Right hindlimb (tissue), 1 donor: ENCODE data around the gene GRIA3.

Source experiments
- DNase-seq: peaks from one replicate; pipeline ENCODE4 v3.0.0-alpha.2; 2018

Gene GRIA3

GRCh38 chrX:123201720-123202119, 17.6 kb downstream of the GRIA3 start:
- DNase-seq, result no peak

DNA sequence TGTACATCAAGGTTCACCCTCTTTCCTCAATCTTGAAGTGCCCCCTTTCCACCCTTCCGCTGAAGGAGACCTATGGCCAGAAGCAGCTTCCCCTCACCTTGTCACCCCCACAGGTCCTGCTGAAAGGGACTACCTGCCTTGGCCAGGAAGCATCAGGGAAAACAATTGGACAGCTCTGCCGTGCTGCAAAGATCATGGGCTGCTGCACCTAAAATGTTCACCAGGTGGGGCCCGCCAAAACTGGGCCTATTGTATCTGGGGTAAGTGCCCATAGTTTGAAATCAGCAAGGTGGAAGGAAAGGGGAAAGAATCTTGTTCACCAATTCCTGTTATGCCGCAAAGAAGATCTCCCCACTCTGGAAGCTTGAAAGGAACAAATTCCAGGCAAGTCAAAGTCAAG, 18.4 kb downstream of the GRIA3 start:
- DNase-seq, result no peak

GRCh38 chrX:123203772-123204171, 19.7 kb downstream of the GRIA3 start:
- DNase-seq, result no peak

DNA sequence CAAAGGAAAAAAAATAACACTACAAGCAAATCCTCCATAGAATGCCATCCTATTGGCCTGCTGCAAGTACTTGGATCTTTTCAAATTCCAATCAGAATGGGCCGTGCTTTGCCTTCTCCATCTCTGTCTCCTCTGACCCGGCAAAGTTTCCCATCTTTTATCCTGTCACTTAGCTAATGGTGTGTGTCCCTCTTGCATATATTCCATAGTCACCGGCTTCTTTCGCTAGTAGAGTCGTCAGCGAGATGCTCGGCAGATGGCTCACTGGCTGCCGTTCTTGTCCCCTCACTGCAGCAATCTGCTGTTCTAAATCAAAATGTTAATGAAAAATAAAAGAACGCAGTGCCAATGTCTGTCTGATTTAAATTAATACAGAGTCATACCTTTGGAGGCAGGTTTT, 22.1 kb downstream of the GRIA3 start:
- no peak for DNase-seq

DNA sequence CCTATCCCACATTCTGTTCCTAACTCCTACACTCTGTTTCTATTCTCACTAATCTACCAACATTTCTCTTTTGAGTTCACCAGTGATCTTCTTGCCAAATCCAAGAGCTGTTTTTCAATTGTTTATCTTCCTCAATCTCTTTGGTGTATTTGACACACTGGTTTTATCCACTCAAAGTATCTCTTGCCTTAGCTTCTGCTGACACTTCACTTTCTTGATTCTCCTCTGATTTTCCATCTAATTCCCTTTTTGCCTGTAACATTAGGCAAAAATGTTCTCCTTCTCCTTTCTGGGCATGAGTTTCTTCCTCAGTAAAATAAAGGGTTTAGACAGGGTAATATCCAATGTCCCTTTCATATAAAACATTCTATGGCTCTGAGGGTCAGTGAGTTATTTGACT, 26.2 kb downstream of the GRIA3 start:
- no peak for DNase-seq

DNA sequence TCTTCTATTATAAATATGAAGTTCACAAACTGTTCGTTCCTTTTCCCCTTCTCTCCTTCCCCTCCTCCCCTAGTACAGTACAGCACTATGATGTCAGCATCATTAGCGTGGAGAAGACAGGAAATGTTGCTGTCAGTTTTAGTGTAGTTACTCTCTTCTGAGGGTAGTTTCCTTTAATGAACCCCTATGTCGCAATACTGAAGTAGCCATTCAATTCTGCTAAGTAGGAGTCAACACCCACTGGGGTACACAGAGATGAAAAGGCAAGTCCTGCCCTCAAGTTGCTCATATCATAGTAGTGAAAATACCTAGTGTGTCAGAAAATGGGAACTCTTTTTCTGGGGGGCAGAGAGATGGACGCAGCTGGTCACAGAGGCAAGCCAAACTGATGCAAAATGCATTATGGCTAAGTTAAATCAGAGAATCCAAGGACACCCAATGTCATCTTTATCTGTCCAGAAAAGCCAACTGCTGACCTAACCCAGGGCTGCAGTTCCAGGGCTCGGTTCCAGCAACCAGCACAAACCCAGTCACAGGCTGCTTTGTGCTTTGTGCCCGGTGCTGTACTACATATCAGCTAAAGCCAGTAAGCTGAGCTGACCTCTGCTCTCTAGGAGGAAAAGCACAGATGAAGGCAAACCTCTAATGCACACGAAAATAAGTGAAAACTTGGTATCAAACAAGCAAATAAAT, 31.5 kb downstream of the GRIA3 start:
- DNase-seq, result no peak

DNA sequence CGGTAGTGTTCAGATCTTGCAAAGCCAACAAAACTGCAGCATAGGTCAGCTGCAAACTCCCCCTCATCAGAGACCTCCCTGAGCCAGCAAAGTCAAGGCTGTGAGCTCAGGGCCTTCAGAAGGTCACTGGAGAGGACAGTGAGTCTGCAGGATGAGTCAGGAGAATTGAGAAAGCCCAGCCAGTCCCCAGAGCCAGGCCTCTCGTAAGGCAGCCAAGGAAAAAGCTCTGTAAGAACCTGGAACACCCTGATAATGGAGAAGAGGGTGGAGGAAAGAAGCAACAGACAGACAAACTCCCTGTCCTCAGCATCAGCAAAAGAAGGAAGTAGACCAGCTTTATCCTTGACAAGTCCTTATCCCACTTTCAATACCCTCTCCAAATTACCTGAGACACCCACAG, 33.0 kb downstream of the GRIA3 start:
- DNase-seq, result no peak

DNA sequence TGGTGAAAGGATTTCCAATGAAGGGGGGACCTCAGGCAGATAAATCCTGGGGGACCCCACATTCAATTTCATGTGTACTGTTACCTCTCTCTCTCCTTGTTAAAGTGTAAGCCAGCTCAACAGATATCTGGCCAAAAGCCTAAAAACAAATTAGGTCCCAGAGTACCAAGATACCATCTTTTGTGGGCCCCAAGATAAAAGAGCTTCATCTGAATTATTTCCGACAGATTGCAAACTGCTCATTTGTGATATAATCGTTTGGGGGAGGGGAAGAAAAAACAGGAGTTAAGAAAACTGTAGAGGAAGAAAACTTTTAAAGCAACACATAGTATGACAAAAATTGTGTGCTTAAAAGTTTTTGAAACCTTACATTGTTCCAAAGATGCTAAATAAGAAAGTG, 33.6 kb downstream of the GRIA3 start:
- DNase-seq, result no peak

DNA sequence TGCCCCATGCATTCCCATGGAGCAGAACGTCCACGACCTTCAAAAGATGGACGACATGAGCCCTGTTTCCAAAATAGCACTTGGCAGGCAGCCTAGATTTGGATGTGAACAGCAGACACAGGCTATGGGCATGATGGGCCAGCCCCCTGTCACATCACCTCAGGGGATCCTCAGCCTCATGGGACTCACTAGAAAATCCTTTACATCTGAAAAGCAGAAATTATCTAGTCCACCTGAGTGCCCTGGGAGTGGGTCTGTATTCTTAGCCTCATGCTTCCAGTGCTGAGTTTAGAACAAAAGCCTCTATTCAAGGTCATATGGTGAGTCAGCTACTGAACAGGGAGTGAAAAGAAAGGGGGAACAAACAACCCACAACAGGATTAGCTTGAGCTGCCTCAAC, 35.8 kb downstream of the GRIA3 start:
- DNase-seq, result no peak

DNA sequence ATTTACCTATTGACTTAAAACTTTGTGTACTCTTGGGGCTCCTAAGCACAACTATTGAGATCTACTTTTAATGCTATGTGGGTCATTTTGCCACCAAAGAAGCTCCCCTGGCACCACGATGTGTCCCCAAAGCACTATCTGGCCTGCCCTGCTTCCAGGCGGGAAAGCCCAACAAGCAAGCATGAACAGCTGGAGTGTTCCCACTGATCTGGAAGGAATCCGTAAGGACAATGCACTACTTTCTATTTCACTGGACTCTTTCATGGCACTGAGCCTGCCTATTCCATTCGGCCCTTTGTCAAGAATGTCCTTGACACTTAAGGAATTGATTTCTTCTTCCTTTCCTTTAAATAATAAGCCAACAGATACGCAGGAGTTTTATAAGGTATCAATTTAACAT, 38.8 kb downstream of the GRIA3 start:
- no peak for DNase-seq

- no peak for DNase-seq
Observed at GRCh38 chrX:123223409-123223808, 39.3 kb downstream of the GRIA3 start.

- DNase-seq, result no peak
Observed at GRCh38 chrX:123223859-123224258, 39.8 kb downstream of the GRIA3 start.

- DNase-seq, result no peak
Observed at GRCh38 chrX:123230798-123231197, 46.7 kb downstream of the GRIA3 start.

- peak; percentile 37 for DNase-seq
Observed at GRCh38 chrX:123236859-123237258, 52.8 kb downstream of the GRIA3 start.

DNA sequence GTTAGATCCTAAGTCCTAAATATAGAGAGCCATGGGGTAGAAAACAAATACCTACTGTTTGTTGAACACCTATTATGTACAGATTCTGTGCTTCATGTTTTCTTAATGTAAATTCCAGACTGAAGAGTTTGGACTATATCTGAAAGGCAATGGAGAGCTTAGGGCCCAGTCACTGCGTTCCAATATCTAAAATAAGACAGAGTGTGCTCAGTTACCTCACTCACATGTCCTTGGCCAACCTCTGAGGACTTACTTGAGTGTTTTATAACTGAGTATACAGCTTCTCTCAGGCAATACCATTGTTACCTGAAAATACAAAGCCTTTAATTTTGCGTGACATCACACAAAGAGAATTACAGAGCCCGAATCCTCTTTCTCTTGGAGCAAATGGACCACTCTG, 53.2 kb downstream of the GRIA3 start:
- DNase-seq, result no peak

- DNase-seq, result no peak
Observed at GRCh38 chrX:123254457-123254856, 70.4 kb downstream of the GRIA3 start.

- no peak for DNase-seq
Observed at GRCh38 chrX:123256378-123256777, 72.3 kb downstream of the GRIA3 start.

DNA sequence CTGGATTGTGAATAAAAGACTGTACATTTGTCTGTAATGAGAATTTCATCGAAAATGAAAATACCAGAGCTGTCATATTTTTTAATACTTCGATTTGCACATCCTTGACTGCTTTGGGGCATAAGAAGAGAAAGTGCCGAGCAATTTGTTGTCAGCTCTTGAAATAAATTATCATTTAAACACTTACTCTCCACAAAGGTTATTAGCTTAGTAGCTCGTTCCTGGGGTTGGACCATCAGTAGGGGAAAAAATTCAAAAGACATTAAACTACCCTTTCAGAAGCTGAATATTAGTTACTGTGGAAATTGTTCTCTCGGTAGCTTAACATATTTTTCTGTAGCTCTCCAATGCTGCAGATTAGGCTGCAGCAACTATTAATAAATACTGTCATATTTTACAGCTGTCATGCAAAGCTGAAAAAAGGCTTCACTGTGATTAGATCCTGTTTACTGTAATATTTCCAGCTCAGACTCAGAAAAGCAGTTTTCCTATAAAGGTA, 76.9 kb downstream of the GRIA3 start:
- no peak for DNase-seq

DNA sequence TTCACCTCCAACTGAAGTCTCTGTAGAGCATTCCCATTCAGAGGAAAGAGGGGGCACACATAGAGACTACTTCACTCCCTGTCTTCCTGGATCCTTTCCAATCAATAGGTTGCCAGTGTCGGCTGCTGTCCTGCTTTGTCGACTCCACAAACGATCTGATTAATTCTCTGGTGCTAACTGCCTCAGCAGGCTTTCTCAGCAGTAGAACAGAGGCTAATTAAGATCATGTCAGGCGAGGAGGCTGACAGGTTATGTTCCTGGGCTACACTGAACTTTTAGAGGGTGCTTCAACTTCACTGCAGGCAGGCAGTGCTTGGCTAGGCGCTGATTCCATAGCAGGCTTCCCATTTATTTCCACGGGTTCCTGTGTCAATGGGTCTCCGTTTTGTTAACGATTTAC, 79.2 kb downstream of the GRIA3 start:
- DNase-seq, result no peak

GRCh38 chrX:123263747-123264146, 79.7 kb downstream of the GRIA3 start:
- DNase-seq, result no peak

DNA sequence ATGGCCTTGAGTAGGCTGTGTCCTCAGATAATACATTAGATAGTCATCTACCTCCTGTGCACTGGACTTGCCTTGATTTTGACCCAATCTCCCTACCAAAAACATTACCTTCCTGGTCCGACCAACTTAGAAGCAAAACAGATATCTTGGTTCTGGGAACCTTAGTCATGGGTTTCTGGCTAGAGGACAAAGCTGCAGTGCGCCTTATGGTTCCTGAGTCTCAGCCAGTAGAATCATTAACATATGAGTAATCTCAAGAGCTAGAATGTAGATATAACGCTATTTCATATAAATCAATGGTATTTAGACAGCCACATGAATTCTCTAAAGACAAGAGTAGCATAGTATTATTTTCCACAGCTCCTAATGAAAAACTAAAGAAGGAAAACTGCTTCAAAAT, 83.1 kb downstream of the GRIA3 start:
- DNase-seq, result no peak

DNA sequence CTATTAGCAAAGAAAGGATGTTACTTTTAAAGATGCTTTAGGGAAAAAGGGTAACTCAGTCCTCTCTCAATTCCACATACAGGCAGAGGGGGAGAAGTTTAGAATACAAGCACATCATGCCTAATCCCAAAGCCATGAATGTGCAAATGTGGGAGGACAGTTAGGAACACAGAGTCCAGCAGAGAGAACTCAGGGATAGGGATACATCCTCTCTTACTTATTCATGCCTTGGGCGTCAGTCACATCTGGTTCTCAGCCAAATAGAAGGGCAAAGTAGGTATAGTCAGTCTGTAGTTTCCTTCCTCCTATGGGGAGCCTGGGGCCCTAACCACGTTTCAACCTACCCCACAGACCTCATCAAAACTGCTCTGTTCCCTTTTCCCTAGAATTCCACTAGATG, 87.8 kb downstream of the GRIA3 start:
- no peak for DNase-seq

GRCh38 chrX:123272630-123273029, 88.6 kb downstream of the GRIA3 start:
- DNase-seq, result no peak

DNA sequence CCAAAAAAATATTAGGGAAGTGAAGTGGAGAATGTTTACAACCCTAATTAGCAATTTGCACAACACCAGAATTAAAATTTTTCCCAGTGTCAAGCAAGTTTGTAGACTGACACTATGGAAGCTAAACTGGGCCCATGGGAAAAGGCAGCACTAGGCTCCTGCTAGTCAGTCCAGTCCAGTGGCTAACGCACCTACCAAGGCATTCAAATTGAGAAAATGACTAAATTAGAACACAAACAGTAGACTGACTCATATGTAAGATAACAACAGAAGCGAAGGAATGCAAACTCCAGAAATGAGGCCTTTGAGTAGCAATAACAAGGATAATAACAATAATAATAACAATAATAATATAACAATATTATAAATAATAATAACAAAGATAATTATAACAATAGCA, 90.7 kb downstream of the GRIA3 start:
- no peak for DNase-seq

DNA sequence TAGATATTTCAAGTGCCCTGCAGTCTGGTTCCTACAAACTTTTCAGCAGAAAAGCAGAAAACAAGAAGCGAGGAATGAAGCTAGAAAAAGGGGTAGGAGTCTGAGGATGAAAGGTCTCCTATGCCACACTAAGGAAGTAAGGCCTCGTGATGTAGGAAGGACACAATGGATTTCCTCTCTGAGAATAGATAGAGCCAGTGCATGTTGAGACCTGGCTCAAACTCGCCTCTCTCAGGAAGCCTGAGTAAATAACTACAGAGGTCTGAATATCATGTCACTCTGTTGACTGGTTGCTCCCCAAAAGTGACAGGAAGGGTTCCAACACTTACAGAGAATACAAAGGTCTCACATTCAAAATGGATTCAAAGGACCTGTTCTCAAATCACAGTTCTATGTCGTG, 93.3 kb downstream of the GRIA3 start:
- no peak for DNase-seq
